Naive thymus-derived CD4-positive, alpha-beta T cell (primary cell): ENCODE measurements around the gene RFXAP. TPM values are rescaled to one million over a fixed set of nuclear protein-coding genes. Genes with fewer than 3 reads are reported as not detected.
A peak's percentile ranks its signal among the peaks of the same experiment; 100 is the strongest.

Source experiments
- ATAC-seq: fragments of 150-1000 bp; cut with Tn5 transposase; 2 replicates; pipeline ENCODE4 v1.10.0; 2021; ENCODE audit warnings: mild to moderate bottlenecking, moderate library complexity
- CTCF ChIA-PET: fragments of 350-600 bp; sonication (Branson Sonifier 250); formaldehyde crosslinking; loops from one replicate; lab custom pipeline; 2021; ENCODE audit warnings: antibody characterized with exemption; lab: Charles Lee
- POLR2A ChIA-PET: fragments of 350-600 bp; sonication (Branson Sonifier 250); formaldehyde crosslinking; loops from one replicate; lab custom pipeline; 2021; ENCODE audit warnings: antibody characterized with exemption, inconsistent platforms; lab: Charles Lee
- DNase-seq, 9 donors: peaks; one replicate each; pipeline versions ENCODE4 v3.0.0 to v3.0.0-alpha.2; 2020 to 2022; ENCODE audit warnings: mixed read lengths in 1 of 9
- H3K27ac ChIP-seq: one replicate; pipeline ENCODE4 v1.7.0; 2013; ENCODE audit warnings: mild to moderate bottlenecking, low read depth, low read length, moderate library complexity
- H3K27me3 ChIP-seq, 2 donors: one replicate each; pipeline ENCODE4 v1.7.0; 2013; ENCODE audit warnings: low read length in 2 of 2, mild to moderate bottlenecking in 2 of 2, moderate library complexity in 2 of 2; ENCODE audit not compliant: control insufficient read depth in 2 of 2, insufficient read depth in 2 of 2
- H3K36me3 ChIP-seq, 3 experiments: 1 replicate in 2 of 3; 2 replicates in 1 of 3; pipeline ENCODE4 v1.7.0; 2013; ENCODE audit warnings: low read length in 3 of 3, mild to moderate bottlenecking in 3 of 3, moderate library complexity in 1 of 3; ENCODE audit not compliant: insufficient read depth in 3 of 3, control insufficient read depth in 2 of 3
- H3K4me1 ChIP-seq, 2 donors: one replicate each; pipeline ENCODE4 v1.7.0; 2013; ENCODE audit warnings: low read length in 2 of 2, mild to moderate bottlenecking in 2 of 2, moderate library complexity in 1 of 2; ENCODE audit not compliant: control insufficient read depth in 2 of 2, insufficient read depth in 2 of 2
- H3K4me3 ChIP-seq: 2 replicates; pipeline ENCODE4 v1.7.0; 2013; ENCODE audit warnings: mild to moderate bottlenecking, low read length
- H3K9me3 ChIP-seq, 3 experiments: 1 replicate in 2 of 3; 2 replicates in 1 of 3; pipeline ENCODE4 v1.7.0; 2013; ENCODE audit warnings: low read length in 3 of 3; ENCODE audit not compliant: control insufficient read depth in 2 of 3
- H3K27ac Mint-ChIP-seq, 9 donors: one replicate each; pipeline ENCODE4 v1.8.0; 2020 to 2022; ENCODE audit warnings: mixed read lengths in 9 of 9, mild to moderate bottlenecking in 8 of 9, moderate library complexity in 5 of 9, inconsistent platforms in 2 of 9
- H3K27me3 Mint-ChIP-seq, 5 donors: one replicate each; pipeline ENCODE4 v1.8.0; 2021 to 2022; ENCODE audit warnings: mixed read lengths in 5 of 5, mild to moderate bottlenecking in 1 of 5
- H3K36me3 Mint-ChIP-seq, 5 donors: one replicate each; pipeline ENCODE4 v1.8.0; 2020 to 2022; ENCODE audit warnings: mixed read lengths in 5 of 5, mild to moderate bottlenecking in 3 of 5, inconsistent platforms in 1 of 5
- H3K4me1 Mint-ChIP-seq, 7 donors: one replicate each; pipeline ENCODE4 v1.8.0; 2020 to 2022; ENCODE audit warnings: mixed read lengths in 7 of 7, mild to moderate bottlenecking in 3 of 7, inconsistent platforms in 1 of 7
- H3K4me3 Mint-ChIP-seq, 10 donors: one replicate each; pipeline ENCODE4 v1.8.0; 2020 to 2022; ENCODE audit warnings: mild to moderate bottlenecking in 10 of 10, mixed read lengths in 10 of 10, moderate library complexity in 6 of 10, inconsistent platforms in 2 of 10
- H3K9me3 Mint-ChIP-seq, 11 donors: one replicate each; pipeline ENCODE4 v1.8.0; 2020 to 2022; ENCODE audit warnings: mixed read lengths in 11 of 11, mild to moderate bottlenecking in 4 of 11, inconsistent platforms in 1 of 11, moderate library complexity in 1 of 11
- intact Hi-C, 2 donors: fragments of 100-400 bp; cut with micrococcal nuclease; formaldehyde crosslinking; loops; one replicate each; pipeline ENCODE4 v1.15.1; 2023
- polyA plus RNA-seq, 2 donors: library from polyadenylated mRNA; unstranded; fragments of 300-500 nt; fragmentation: Illumina TruSeq; gene quantifications; one replicate each; pipeline ENCODE4 v1.2.3, GENCODE V29; 2021
- total RNA-seq, 6 experiments: library from RNA in 5 of 6; stranded (reverse) in 5 of 6; gene quantifications; 1 replicate in 5 of 6; 2 replicates in 1 of 6; pipeline ENCODE4 v1.2.3 and lab custom pipeline; 2021 to 2026

The RFXAP gene
- total and polyA plus RNA-seq, 7 experiments from 2014 or later, result 2.4 to 12.7 (median 7.9) TPM

DNA sequence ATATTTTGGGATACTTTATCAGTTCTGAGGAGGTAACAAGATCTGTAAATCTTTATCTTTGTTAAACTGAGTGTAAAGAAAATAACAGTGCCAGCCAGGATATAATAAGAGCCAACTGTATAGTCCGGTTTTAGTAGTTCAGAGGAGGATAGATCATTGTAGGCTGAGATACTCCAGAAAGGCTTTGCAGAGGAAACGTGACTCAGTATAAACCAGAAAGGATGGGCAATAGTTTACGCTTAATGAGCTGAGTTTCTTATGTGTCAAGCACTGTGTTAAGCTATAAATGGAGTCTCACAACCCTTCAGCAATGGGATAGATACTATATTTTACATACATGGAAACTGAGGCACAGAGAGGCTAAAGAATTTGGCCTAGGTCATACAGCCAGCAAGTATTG, 3.8 kb downstream of the RFXAP start:
- peaks cover 11 to 12% of the 10 kb centered on the region in 2 donors for H3K4me1 ChIP-seq
- no peaks in the 10 kb centered on the region for H3K9me3 Mint-ChIP-seq
- intact Hi-C loops, result loop anchor here in 1 of 2 donors (5.0 kb wide), 1 partner anchor 160 kb away; no protein-coding TSS in a partner anchor
- H3K27ac ChIP-seq, result no peak overlapping the region
- no peak overlapping the region for H3K4me3 ChIP-seq
- POLR2A ChIA-PET, result no interaction called here
- H3K9me3 ChIP-seq, result no peaks in the 10 kb centered on the region
- no peaks in the 10 kb centered on the region for H3K27me3 ChIP-seq
- H3K27ac Mint-ChIP-seq, result peak overlapping the region in 4 of 9 donors; percentile 6 to 69 (median 48)
- H3K36me3 ChIP-seq, result peaks cover 0 to 7% (median 7%) of the 10 kb centered on the region in 3 experiments
- DNase-seq, result no peak
- H3K4me1 Mint-ChIP-seq, result peaks cover 28 to 67% (median 65%) of the 10 kb centered on the region in 7 donors
- peaks cover 0 to 12% (median 0%) of the 10 kb centered on the region in 5 donors for H3K36me3 Mint-ChIP-seq
- ATAC-seq, result no peak
- H3K4me3 Mint-ChIP-seq, result peak overlapping the region in 6 of 10 donors; percentile 6 to 91 (median 31)
- H3K27me3 Mint-ChIP-seq, result no peaks in the 10 kb centered on the region
- CTCF ChIA-PET, result no interaction called here

DNA sequence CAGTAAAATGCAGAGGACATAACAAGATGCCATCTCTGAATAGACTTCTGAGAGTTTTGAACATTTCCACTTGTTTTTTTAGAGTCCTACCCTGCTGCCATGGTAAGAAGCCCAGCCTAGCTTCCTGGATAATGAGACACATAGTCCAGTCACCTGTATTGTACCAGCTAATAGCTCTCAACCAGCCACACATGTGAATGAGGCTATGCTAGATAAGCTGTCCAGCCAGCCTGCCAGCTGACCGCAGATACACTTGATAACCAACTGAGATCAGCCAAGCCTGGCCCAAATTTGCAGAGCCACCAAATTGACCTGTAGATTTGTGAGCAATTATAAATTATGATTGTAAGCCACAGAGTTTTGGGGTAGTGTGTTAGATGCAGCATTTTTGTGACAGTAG, 10.7 kb downstream of the RFXAP start:
- Histone ChIP-seq H3K27ac (no peak overlapping the region), H3K4me3 (no peak overlapping the region), H3K36me3 (peaks cover 0 to 12% (median 7%) of the 10 kb centered on the region in 3 experiments), H3K9me3 (no peaks in the 10 kb centered on the region), H3K4me1 (no peaks in the 10 kb centered on the region), H3K27me3 (no peaks in the 10 kb centered on the region)
- peaks cover 3 to 28% (median 7%) of the 10 kb centered on the region in 5 donors for H3K36me3 Mint-ChIP-seq
- H3K4me1 Mint-ChIP-seq, result peaks cover 0 to 5% (median 5%) of the 10 kb centered on the region in 7 donors
- no peak overlapping the region for H3K27ac Mint-ChIP-seq
- CTCF ChIA-PET, result no interaction called here
- intact Hi-C loops, result no loop called here
- DNase-seq, result no peak
- no peaks in the 10 kb centered on the region for H3K27me3 Mint-ChIP-seq
- POLR2A ChIA-PET, result no interaction called here
- H3K9me3 Mint-ChIP-seq, result no peaks in the 10 kb centered on the region
- no peak for ATAC-seq
- H3K4me3 Mint-ChIP-seq, result no peak overlapping the region

DNA sequence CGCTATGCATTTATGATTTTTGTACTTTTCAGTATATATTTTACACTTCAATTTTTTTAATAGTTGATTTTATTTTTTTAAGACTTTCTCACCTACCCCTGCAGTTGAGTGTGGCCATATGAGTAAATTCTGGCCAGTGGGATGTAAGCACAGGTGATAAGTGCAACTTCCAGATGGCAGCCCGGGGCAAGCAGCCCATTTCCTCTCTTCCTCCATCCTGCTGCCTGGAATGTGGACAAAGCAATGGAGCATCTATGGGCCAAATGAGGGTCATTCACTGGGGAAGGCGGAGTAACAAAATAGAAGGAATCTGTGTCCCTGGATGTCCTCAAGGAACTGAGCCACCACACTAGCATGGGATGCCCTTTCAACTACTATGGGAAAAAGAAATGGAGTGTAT, 12.3 kb downstream of the RFXAP start:
- Mint-ChIP-seq H3K27ac (peak overlapping the region in 1 of 9 donors; percentile 12), H3K4me3 (no peak overlapping the region), H3K4me1 (no peaks in the 10 kb centered on the region), H3K27me3 (no peaks in the 10 kb centered on the region), H3K9me3 (no peaks in the 10 kb centered on the region), H3K36me3 (peaks cover 3 to 22% (median 7%) of the 10 kb centered on the region in 5 donors)
- no peak for DNase-seq
- no peaks in the 10 kb centered on the region for H3K27me3 ChIP-seq
- POLR2A ChIA-PET, result no interaction called here
- H3K4me1 ChIP-seq, result no peaks in the 10 kb centered on the region
- CTCF ChIA-PET, result no interaction called here
- no peaks in the 10 kb centered on the region for H3K9me3 ChIP-seq
- H3K27ac ChIP-seq, result no peak overlapping the region
- intact Hi-C loops, result no loop called here
- ATAC-seq, result no peak
- H3K4me3 ChIP-seq, result no peak overlapping the region
- H3K36me3 ChIP-seq, result peaks cover 0 to 12% (median 0%) of the 10 kb centered on the region in 3 experiments

DNA sequence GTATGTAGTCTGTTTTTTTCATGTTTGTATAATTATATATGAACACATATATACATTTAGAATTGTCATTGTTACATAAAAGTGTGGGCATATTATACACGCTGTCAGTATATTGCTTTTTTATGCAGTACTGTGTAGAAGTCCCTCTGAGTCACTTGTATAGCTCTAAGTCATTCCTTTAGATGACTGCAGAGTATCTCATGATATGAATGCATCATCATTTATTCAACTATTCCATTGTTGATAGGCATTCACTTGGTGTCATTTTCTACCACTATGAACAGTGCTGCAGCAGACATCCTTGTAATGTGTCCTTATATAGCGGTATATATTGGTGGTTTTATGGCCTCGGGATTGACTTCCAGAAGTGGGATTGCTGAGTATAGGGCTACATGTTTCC, 15.3 kb downstream of the RFXAP start:
- peaks cover 0 to 8% (median 4%) of the 10 kb centered on the region in 5 donors for H3K36me3 Mint-ChIP-seq
- H3K9me3 ChIP-seq, result no peaks in the 10 kb centered on the region
- intact Hi-C loops, result no loop called here
- no peaks in the 10 kb centered on the region for H3K27me3 Mint-ChIP-seq
- no peaks in the 10 kb centered on the region for H3K4me1 ChIP-seq
- H3K27me3 ChIP-seq, result no peaks in the 10 kb centered on the region
- H3K4me3 Mint-ChIP-seq, result no peak overlapping the region
- H3K27ac Mint-ChIP-seq, result no peak overlapping the region
- H3K36me3 ChIP-seq, result no peaks in the 10 kb centered on the region
- no peak overlapping the region for H3K4me3 ChIP-seq
- ATAC-seq (no peak), DNase-seq (no peak)
- ChIA-PET POLR2A (no interaction called here), CTCF (no interaction called here)
- H3K27ac ChIP-seq, result no peak overlapping the region
- no peaks in the 10 kb centered on the region for H3K9me3 Mint-ChIP-seq
- H3K4me1 Mint-ChIP-seq, result no peaks in the 10 kb centered on the region

DNA sequence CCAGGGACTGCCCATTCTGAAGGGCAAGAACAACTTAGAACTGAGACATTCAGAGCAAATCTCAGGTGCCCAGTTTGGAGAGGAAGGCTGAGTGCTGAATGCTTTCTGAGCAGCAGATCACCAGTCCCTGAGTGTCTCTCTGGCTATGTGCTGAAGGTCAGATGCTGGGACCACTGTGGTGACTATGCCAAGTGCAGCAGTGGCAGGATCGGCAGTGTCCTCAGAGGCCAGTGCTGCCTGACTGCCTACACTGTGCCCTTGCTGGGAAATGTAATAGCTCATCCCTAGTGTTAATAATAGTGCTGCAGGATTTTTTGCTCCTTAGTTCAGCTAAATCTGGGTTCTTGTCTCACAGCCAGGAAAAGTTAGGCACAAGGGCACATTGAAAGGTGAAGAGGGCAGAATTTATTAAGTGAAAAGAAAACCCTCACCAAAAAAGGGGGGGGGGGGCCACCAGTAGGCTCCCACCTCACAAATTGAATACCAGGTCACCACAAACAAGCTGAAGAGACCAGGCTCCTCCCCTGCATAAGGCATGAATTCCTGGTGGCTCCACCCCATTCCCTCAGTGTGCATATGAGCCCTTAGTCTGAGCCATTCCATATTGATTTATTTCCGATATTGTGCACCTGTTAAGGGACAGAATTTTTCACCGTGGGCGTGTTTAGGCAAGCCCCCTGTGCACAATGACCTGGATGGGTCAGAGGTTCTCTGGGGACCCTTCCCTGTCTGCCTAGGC, 18.5 kb downstream of the RFXAP start:
- Mint-ChIP-seq H3K27ac (peak overlapping the region in 1 of 9 donors; percentile 26), H3K4me1 (no peaks in the 10 kb centered on the region), H3K9me3 (no peaks in the 10 kb centered on the region), H3K4me3 (no peak overlapping the region), H3K36me3 (no peaks in the 10 kb centered on the region), H3K27me3 (no peaks in the 10 kb centered on the region)
- no peaks in the 10 kb centered on the region for H3K27me3 ChIP-seq
- H3K36me3 ChIP-seq, result no peaks in the 10 kb centered on the region
- H3K27ac ChIP-seq, result no peak overlapping the region
- ATAC-seq (no peak), DNase-seq (no peak)
- H3K4me1 ChIP-seq, result no peaks in the 10 kb centered on the region
- no peak overlapping the region for H3K4me3 ChIP-seq
- intact Hi-C loops, result no loop called here
- POLR2A ChIA-PET, result no interaction called here
- no peaks in the 10 kb centered on the region for H3K9me3 ChIP-seq
- CTCF ChIA-PET, result interaction anchor here (0.6 to 1.0 kb wide), 2 partner anchors 11 to 143 kb away, joined by 3 read pairs; no protein-coding TSS in a partner anchor

DNA sequence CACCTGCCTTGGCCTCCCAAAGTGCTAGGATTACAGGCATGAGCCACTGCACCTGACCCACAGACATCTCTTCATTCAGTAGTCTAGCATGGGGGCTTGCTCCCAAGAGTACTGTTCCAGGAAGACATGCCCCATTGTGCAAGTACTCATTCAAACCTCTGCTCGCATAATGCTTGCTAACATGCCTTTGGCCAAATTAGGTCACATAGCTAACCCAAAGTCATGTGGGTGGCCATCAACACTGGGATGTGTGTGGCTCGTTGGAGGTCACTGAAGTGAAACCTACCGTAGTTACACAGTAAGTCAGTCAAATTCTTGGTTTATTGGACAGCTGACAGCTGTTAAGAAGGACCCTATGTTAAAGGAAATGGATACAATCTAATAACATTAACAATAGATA, 20.3 kb downstream of the RFXAP start:
- ATAC-seq, result no peak
- Mint-ChIP-seq H3K4me3 (no peak overlapping the region), H3K4me1 (no peaks in the 10 kb centered on the region), H3K27me3 (no peaks in the 10 kb centered on the region), H3K27ac (no peak overlapping the region), H3K36me3 (peaks cover 0 to 4% (median 0%) of the 10 kb centered on the region in 5 donors), H3K9me3 (no peaks in the 10 kb centered on the region)
- H3K4me1 ChIP-seq, result no peaks in the 10 kb centered on the region
- no peaks in the 10 kb centered on the region for H3K27me3 ChIP-seq
- CTCF ChIA-PET, result no interaction called here
- H3K9me3 ChIP-seq, result no peaks in the 10 kb centered on the region
- no peak for DNase-seq
- no peak overlapping the region for H3K4me3 ChIP-seq
- POLR2A ChIA-PET, result no interaction called here
- H3K36me3 ChIP-seq, result no peaks in the 10 kb centered on the region
- no peak overlapping the region for H3K27ac ChIP-seq
- intact Hi-C loops, result no loop called here

DNA sequence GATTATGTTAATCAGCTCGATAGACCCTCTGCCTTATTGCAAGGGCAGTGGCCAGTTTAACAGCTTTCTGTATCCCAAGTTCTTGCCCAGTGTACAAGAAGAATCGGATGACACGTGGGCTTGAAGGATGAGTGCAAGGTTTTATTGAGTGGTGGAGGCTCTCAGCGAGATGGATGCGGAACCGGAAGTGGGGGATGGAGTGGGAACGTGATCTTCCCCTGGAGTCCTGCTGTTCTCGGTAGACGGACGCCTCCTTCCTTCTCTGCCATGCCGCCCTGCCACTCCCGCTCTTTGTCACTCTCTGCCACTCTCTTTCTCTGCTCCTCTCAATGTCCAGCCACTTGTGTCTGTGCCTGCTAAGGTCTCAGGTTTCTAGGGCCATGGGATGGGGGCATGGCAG, 21.0 kb downstream of the RFXAP start:
- DNase-seq (no peak), ATAC-seq (no peak)
- no peaks in the 10 kb centered on the region for H3K4me1 Mint-ChIP-seq
- ChIA-PET POLR2A (no interaction called here), CTCF (no interaction called here)
- no peak overlapping the region for H3K27ac Mint-ChIP-seq
- no peak overlapping the region for H3K4me3 ChIP-seq
- no peaks in the 10 kb centered on the region for H3K4me1 ChIP-seq
- H3K9me3 ChIP-seq, result no peaks in the 10 kb centered on the region
- H3K4me3 Mint-ChIP-seq, result no peak overlapping the region
- intact Hi-C loops, result no loop called here
- no peaks in the 10 kb centered on the region for H3K27me3 ChIP-seq
- H3K36me3 ChIP-seq, result no peaks in the 10 kb centered on the region
- no peaks in the 10 kb centered on the region for H3K9me3 Mint-ChIP-seq
- H3K36me3 Mint-ChIP-seq, result peaks cover 0 to 4% (median 0%) of the 10 kb centered on the region in 5 donors
- no peaks in the 10 kb centered on the region for H3K27me3 Mint-ChIP-seq
- H3K27ac ChIP-seq, result no peak overlapping the region
